ENCODE data around the gene DOK6.

DOK6 gene

DNA sequence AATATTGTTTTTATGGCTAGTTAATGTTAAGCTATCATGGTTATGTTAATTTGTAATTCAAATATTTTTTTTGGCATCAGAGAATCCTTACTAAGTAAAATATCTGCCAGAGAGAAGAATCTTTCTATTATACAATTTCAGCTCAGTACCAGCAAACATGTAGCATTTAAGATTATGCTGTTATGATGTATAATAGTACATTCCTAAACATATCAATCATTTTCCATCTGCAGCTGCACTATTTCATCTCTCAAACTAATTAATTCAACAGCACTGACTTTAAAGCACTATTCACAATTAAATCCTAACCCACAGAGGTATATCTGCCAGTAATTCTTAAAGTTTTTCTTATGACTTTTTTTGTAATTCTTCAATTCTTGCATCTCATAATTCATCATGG, 296.4 kb downstream of the DOK6 start:
- Histone ChIP-seq H3K18ac (ENCODE audit: low read length) (no peak overlapping the region), H2BK5ac (ENCODE audit: low read length) (no peak overlapping the region), H2BK15ac (ENCODE audit: low read length) (no peak overlapping the region)

DNA sequence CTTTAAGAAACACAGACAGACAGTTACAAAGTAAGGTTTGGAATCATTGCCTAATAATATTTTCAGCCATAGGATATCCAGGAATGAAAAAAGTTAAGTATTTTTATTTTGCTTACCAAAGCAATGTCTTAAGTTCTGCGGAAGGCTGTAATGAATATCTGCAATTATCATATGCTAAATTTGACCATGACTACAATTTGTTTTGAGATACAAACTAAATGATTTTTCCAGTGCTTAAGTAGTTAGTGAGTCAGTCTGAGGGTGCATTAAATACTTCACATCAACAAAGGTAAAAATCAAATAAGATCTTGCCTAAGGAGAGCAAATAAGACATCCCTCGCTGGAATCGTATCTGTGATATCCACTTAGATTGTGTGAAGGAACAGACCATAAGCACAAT, 297.0 kb downstream of the DOK6 start:
- Histone ChIP-seq H3K4ac (ENCODE audit: low read length) (no peak overlapping the region), H3K14ac (ENCODE audit: low read length) (no peak overlapping the region), H2BK120ac (ENCODE audit: low read depth, low read length) (no peak overlapping the region), H2AFZ (ENCODE audit: low read length) (no peak overlapping the region), H2BK15ac (ENCODE audit: low read length) (no peak overlapping the region), H3K4me2 (ENCODE audit: insufficient read depth, low read length, poor library complexity, severe bottlenecking) (no peak overlapping the region), H2AK5ac (ENCODE audit: low read depth, low read length) (no peak overlapping the region), H3K27me3 (ENCODE audit: control insufficient read depth in 3 of 3, insufficient read depth in 3 of 3, low read depth in 1 of 3, low read length in 3 of 3) (no peaks in the 10 kb centered on the region), H2BK5ac (ENCODE audit: low read length) (no peak overlapping the region), H4K91ac (ENCODE audit: low read depth, low read length, poor library complexity) (no peak overlapping the region), H3K4me3 (ENCODE audit: low read length in 2 of 2) (no peak overlapping the region), H3K18ac (ENCODE audit: low read length) (no peak overlapping the region), H3K36me3 (replicated peaks in 1 of 2; ENCODE audit: control insufficient read depth in 2 of 2, insufficient read depth in 2 of 2, low read length in 2 of 2) (no peaks in the 10 kb centered on the region), H3K23ac (ENCODE audit: low read depth, low read length, poor library complexity) (no peak overlapping the region), H3K27ac (replicated peaks; ENCODE audit: low read length) (no peak overlapping the region), H2BK12ac (ENCODE audit: low read length) (no peak overlapping the region), H3K79me1 (ENCODE audit: low read depth, low read length) (no peaks in the 10 kb centered on the region), H3K4me1 (ENCODE audit: control insufficient read depth in 2 of 2, insufficient read depth in 1 of 2, low read depth in 1 of 2, low read length in 2 of 2) (no peaks in the 10 kb centered on the region), H3K9ac (ENCODE audit: low read depth, low read length, poor library complexity) (no peak overlapping the region), H4K8ac (ENCODE audit: low read depth, low read length) (no peak overlapping the region), H3K9me3 (replicated peaks in 1 of 2; ENCODE audit: control insufficient read depth in 2 of 2, insufficient read depth in 1 of 2, low read depth in 1 of 2, low read length in 2 of 2) (no peaks in the 10 kb centered on the region)
- no peak for DNase-seq (ENCODE audit: low spot score)
- no CpG with 5 or more reads among the region's 3 CpGs for WGBS, 2 donors (ENCODE audit: extremely low coverage in 2 of 2, insufficient read length in 2 of 2, insufficient replicate concordance in 1 of 2)

More for the DNA sequence above, 296.4 kb downstream of the DOK6 start:
- Histone ChIP-seq H2AK5ac (ENCODE audit: low read depth, low read length) (no peak overlapping the region), H3K23ac (ENCODE audit: low read depth, low read length, poor library complexity) (no peak overlapping the region), H3K9ac (ENCODE audit: low read depth, low read length, poor library complexity) (no peak overlapping the region), H3K4ac (ENCODE audit: low read length) (no peak overlapping the region), H4K8ac (ENCODE audit: low read depth, low read length) (no peak overlapping the region), H3K79me1 (ENCODE audit: low read depth, low read length) (no peaks in the 10 kb centered on the region), H3K4me1 (ENCODE audit: control insufficient read depth in 2 of 2, insufficient read depth in 1 of 2, low read depth in 1 of 2, low read length in 2 of 2) (no peaks in the 10 kb centered on the region), H3K4me3 (ENCODE audit: low read length in 2 of 2) (no peak overlapping the region), H2BK120ac (ENCODE audit: low read depth, low read length) (no peak overlapping the region), H3K14ac (ENCODE audit: low read length) (no peak overlapping the region), H4K91ac (ENCODE audit: low read depth, low read length, poor library complexity) (no peak overlapping the region), H2BK12ac (ENCODE audit: low read length) (no peak overlapping the region), H2AFZ (ENCODE audit: low read length) (no peak overlapping the region), H3K27me3 (ENCODE audit: control insufficient read depth in 3 of 3, insufficient read depth in 3 of 3, low read depth in 1 of 3, low read length in 3 of 3) (no peaks in the 10 kb centered on the region), H3K27ac (replicated peaks; ENCODE audit: low read length) (no peak overlapping the region), H3K4me2 (ENCODE audit: insufficient read depth, low read length, poor library complexity, severe bottlenecking) (no peak overlapping the region), H3K9me3 (replicated peaks in 1 of 2; ENCODE audit: control insufficient read depth in 2 of 2, insufficient read depth in 1 of 2, low read depth in 1 of 2, low read length in 2 of 2) (no peaks in the 10 kb centered on the region), H3K36me3 (replicated peaks in 1 of 2; ENCODE audit: control insufficient read depth in 2 of 2, insufficient read depth in 2 of 2, low read length in 2 of 2) (no peaks in the 10 kb centered on the region)
- no peak for DNase-seq (ENCODE audit: low spot score)

DNA sequence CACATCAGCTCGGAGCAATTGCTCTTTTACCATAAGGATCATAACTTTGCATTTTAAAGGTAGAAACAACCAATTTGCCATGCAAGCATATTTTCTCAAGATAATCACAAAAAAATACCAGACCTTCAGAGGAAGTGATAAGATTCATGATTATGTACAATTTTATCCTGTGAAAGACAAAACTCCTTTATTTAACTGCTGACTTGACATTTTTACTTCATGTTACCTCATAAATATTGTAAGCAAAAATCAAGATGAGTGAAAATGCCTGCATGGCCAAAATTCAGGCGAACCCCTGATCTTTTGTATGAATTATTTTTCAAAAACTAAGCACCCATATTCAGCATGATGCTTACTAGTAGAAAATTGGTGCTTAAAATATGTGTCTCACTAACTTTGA, 300.6 kb downstream of the DOK6 start:
- no peak overlapping the region for H3K14ac ChIP-seq (ENCODE audit: low read length)

DNA sequence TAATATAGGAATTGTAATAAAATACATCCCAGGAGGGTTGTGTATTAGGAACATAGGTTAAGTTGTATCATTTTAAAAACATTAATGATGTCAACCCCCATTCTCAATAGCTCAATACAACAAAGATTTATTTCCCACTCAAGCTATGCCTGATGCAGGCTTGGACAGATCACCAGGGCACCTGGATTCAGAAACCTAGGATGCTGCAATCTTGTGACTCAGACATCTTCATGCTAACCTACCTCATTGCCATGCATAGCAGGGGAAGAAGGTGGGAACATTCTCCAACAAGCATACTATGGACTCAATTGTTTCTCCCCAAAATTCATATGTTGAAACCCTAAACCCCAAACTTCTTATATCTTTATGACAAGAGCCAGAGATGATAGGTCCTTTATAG, 302.8 kb downstream of the DOK6 start:
- DNase-seq (ENCODE audit: low spot score) = no peak
- H4K8ac ChIP-seq (ENCODE audit: low read depth, low read length) = no peak overlapping the region
- H2BK120ac ChIP-seq (ENCODE audit: low read depth, low read length) = no peak overlapping the region
- no peaks in the 10 kb centered on the region for H3K79me1 ChIP-seq (ENCODE audit: low read depth, low read length)
- no peak overlapping the region for H2BK15ac ChIP-seq (ENCODE audit: low read length)
- no peak overlapping the region for H3K4ac ChIP-seq (ENCODE audit: low read length)
- no peak overlapping the region for H3K14ac ChIP-seq (ENCODE audit: low read length)
- H2AFZ ChIP-seq (ENCODE audit: low read length) = no peak overlapping the region
- H4K91ac ChIP-seq (ENCODE audit: low read depth, low read length, poor library complexity) = no peak overlapping the region
- H3K4me2 ChIP-seq (ENCODE audit: insufficient read depth, low read length, poor library complexity, severe bottlenecking) = no peak overlapping the region
- H3K4me3 ChIP-seq (ENCODE audit: low read length in 2 of 2) = no peak overlapping the region
- H3K36me3 ChIP-seq (replicated peaks in 1 of 2; ENCODE audit: control insufficient read depth in 2 of 2, insufficient read depth in 2 of 2, low read length in 2 of 2) = no peaks in the 10 kb centered on the region
- no peak overlapping the region for H3K23ac ChIP-seq (ENCODE audit: low read depth, low read length, poor library complexity)
- no peaks in the 10 kb centered on the region for H3K9me3 ChIP-seq (replicated peaks in 1 of 2; ENCODE audit: control insufficient read depth in 2 of 2, insufficient read depth in 1 of 2, low read depth in 1 of 2, low read length in 2 of 2)
- peaks cover 0 to 5% of the 10 kb centered on the region in 2 donors for H3K4me1 ChIP-seq (ENCODE audit: control insufficient read depth in 2 of 2, insufficient read depth in 1 of 2, low read depth in 1 of 2, low read length in 2 of 2)
- H3K27me3 ChIP-seq (ENCODE audit: control insufficient read depth in 3 of 3, insufficient read depth in 3 of 3, low read depth in 1 of 3, low read length in 3 of 3) = no peaks in the 10 kb centered on the region
- no peak overlapping the region for H2BK5ac ChIP-seq (ENCODE audit: low read length)
- no peak overlapping the region for H3K27ac ChIP-seq (replicated peaks; ENCODE audit: low read length)
- no peak overlapping the region for H3K18ac ChIP-seq (ENCODE audit: low read length)
- H2BK12ac ChIP-seq (ENCODE audit: low read length) = no peak overlapping the region
- no peak overlapping the region for H3K9ac ChIP-seq (ENCODE audit: low read depth, low read length, poor library complexity)
- H2AK5ac ChIP-seq (ENCODE audit: low read depth, low read length) = no peak overlapping the region

More for the DNA sequence above, 300.6 kb downstream of the DOK6 start:
- Histone ChIP-seq H2AK5ac (ENCODE audit: low read depth, low read length) (no peak overlapping the region), H3K18ac (ENCODE audit: low read length) (no peak overlapping the region), H3K27ac (replicated peaks; ENCODE audit: low read length) (no peak overlapping the region), H2BK12ac (ENCODE audit: low read length) (no peak overlapping the region), H3K79me1 (ENCODE audit: low read depth, low read length) (no peaks in the 10 kb centered on the region), H3K9me3 (replicated peaks in 1 of 2; ENCODE audit: control insufficient read depth in 2 of 2, insufficient read depth in 1 of 2, low read depth in 1 of 2, low read length in 2 of 2) (no peaks in the 10 kb centered on the region), H2BK120ac (ENCODE audit: low read depth, low read length) (no peak overlapping the region), H3K4me2 (ENCODE audit: insufficient read depth, low read length, poor library complexity, severe bottlenecking) (no peak overlapping the region), H3K4me3 (ENCODE audit: low read length in 2 of 2) (no peak overlapping the region), H3K23ac (ENCODE audit: low read depth, low read length, poor library complexity) (no peak overlapping the region), H2BK15ac (ENCODE audit: low read length) (no peak overlapping the region), H3K9ac (ENCODE audit: low read depth, low read length, poor library complexity) (no peak overlapping the region), H3K4me1 (ENCODE audit: control insufficient read depth in 2 of 2, insufficient read depth in 1 of 2, low read depth in 1 of 2, low read length in 2 of 2) (peaks cover 0 to 5% of the 10 kb centered on the region in 2 donors), H3K36me3 (replicated peaks in 1 of 2; ENCODE audit: control insufficient read depth in 2 of 2, insufficient read depth in 2 of 2, low read length in 2 of 2) (no peaks in the 10 kb centered on the region), H4K8ac (ENCODE audit: low read depth, low read length) (no peak overlapping the region), H2BK5ac (ENCODE audit: low read length) (no peak overlapping the region), H3K27me3 (ENCODE audit: control insufficient read depth in 3 of 3, insufficient read depth in 3 of 3, low read depth in 1 of 3, low read length in 3 of 3) (no peaks in the 10 kb centered on the region), H2AFZ (ENCODE audit: low read length) (no peak overlapping the region), H4K91ac (ENCODE audit: low read depth, low read length, poor library complexity) (no peak overlapping the region), H3K4ac (ENCODE audit: low read length) (no peak overlapping the region)
- DNase-seq (ENCODE audit: low spot score) = no peak
- WGBS, 2 donors (ENCODE audit: extremely low coverage in 2 of 2, insufficient read length in 2 of 2, insufficient replicate concordance in 1 of 2) = no CpG with 5 or more reads among the region's 2 CpGs
